Measurements from ENCODE around the gene CAPG.

Gene CAPG

DNA sequence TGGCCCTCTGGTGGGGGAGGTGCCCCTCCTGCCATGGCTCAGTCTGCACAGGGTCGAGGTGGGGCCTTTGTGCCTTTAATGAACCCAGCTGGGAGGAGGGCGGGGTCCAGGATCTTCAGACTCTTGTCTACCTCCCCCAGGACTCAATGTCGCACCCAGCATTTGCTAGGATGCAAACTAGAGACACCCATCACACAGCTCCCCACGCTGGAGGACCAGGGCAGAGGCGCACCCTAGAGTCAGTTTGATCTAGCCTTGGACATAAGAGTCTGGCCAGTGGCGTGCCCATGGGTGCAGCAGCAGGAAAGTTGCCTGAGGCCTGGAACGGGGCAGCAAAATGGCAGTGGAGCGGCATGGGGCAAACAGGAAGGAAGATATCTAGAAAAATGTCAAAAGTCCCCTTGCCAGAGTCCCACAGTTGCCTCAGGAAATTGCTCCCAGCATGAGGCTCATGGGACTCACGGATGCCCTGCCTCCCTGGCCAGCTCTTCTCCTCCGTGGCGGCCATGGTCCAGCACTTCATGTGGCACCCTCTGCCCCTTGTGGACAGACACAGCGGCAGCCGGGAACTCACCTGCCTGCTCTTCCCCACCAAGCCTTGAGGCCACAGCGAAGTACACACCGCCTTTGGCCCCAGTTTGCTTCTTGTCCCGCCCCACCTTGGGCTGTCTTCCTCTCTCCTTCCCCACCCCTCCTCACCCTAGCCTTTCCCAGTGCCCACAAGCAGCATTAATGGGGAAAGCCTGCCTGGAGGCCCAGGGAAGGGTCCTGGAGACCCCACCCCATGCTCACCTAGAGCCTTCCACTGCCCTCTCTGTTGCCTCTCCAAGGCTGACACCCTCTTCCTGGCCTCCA lies 26.0 kb upstream of the CAPG start:
- Histone ChIP-seq H2AFZ (ENCODE audit: low read depth, low read length) (no peak overlapping the region), H3K4me3 (ENCODE audit: low read length) (no peak overlapping the region), H3K36me3 (ENCODE audit: insufficient read depth, low read length) (no peaks in the 10 kb centered on the region), H3K4me1 (ENCODE audit: insufficient read depth, low read length) (peaks cover 14% of the 10 kb centered on the region), H3K27me3 (ENCODE audit: insufficient read depth, low read length) (no peaks in the 10 kb centered on the region), H3K9me3 (ENCODE audit: low read length) (no peaks in the 10 kb centered on the region)

DNA sequence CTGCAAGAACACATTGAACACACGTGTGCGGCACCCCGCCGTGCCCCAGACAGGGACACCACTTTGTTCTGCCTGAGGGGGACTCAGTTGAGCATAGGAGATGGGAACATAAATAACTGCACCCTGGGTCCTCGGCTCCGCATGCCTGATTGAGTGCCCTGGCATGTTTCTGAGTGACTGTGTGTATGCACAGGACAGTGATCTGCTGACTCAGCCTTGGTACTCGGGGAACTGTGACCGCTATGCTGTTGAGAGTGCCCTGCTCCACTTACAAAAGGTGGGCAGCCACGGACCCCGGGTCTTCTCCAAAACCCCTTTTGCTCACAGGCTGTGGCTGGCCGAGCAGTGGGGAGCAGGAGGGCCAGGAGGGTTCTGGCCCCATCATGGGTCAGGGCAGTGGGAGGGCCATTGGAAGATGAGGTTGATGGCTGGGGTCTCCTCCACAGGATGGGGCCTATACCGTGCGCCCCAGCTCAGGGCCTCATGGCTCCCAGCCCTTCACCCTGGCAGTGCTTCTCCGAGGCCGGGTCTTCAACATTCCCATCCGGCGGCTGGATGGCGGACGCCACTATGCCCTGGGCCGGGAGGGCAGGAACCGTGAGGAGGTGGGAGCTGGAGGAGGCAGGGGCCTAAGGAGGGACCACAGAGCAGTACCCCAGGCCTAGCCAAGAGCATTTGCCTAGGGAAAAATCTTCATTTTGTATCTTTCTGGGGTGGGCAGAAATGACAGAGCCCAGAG lies 25.2 kb upstream of the CAPG start:
- H3K4me3 ChIP-seq (ENCODE audit: low read length): no peak overlapping the region
- H2AFZ ChIP-seq (ENCODE audit: low read depth, low read length): no peak overlapping the region
- no peaks in the 10 kb centered on the region for H3K36me3 ChIP-seq (ENCODE audit: insufficient read depth, low read length)
- H3K27me3 ChIP-seq (ENCODE audit: insufficient read depth, low read length): no peaks in the 10 kb centered on the region
- peaks cover 21% of the 10 kb centered on the region for H3K4me1 ChIP-seq (ENCODE audit: insufficient read depth, low read length)
- H3K9me3 ChIP-seq (ENCODE audit: low read length): no peaks in the 10 kb centered on the region

DNA sequence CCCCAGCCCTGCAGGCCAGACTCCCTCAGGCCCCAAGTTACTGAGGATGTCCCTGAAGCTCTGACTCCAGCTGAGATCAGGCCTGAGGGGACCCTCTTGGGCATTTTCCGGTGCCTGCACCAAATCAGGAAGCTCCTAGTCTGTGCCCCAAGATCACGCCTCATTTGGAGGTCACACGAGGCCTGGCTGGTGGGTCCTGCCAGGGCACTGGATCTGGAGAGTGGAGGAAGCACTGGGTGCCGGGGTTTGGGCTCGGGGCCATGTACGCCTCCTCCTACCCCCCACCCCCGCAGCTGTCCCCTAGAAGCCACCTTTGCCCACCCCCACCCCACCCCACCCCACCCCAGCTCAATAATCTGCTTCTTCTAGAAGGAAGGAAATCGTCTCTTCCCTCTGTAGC lies 24.5 kb upstream of the CAPG start:
- H3K36me3 ChIP-seq (ENCODE audit: insufficient read depth, low read length): no peaks in the 10 kb centered on the region
- H2AFZ ChIP-seq (ENCODE audit: low read depth, low read length): no peak overlapping the region
- H3K4me1 ChIP-seq (ENCODE audit: insufficient read depth, low read length): peaks cover 26% of the 10 kb centered on the region
- no peaks in the 10 kb centered on the region for H3K27me3 ChIP-seq (ENCODE audit: insufficient read depth, low read length)
- no peaks in the 10 kb centered on the region for H3K9me3 ChIP-seq (ENCODE audit: low read length)
- H3K4me3 ChIP-seq (ENCODE audit: low read length): no peak overlapping the region

DNA sequence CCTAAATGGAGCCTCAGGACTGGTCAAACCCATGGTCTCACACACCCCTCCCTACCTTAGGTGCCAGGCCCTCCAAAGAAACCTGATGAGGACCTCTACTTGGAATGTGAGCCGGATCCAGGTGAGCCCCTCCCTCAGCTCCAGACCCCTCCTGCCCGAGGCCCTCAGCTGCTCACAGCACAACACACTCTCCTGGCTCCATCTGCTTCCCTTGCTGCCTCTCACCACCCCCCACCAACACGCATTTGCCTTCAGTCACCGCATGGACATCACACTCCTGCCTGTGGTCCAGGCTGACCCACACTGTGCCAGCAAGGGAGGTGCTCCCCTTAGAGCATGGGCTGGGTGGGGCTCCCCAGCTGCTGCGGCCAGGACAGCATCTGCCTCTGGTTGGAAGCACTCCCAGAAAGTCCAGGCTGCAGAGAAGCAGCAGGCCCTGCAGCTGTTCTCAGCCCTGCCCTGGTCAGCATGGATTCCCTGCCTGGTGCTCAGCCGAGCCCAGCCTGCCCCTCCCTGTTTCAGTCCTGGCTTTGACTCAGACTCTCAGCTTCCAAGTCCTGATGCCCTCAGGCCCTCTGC lies 23.4 kb upstream of the CAPG start:
- H3K27me3 ChIP-seq (ENCODE audit: insufficient read depth, low read length): no peaks in the 10 kb centered on the region
- peaks cover 34% of the 10 kb centered on the region for H3K4me1 ChIP-seq (ENCODE audit: insufficient read depth, low read length)
- H3K36me3 ChIP-seq (ENCODE audit: insufficient read depth, low read length): no peaks in the 10 kb centered on the region
- no peak overlapping the region for H3K4me3 ChIP-seq (ENCODE audit: low read length)
- H3K9me3 ChIP-seq (ENCODE audit: low read length): no peaks in the 10 kb centered on the region
- H2AFZ ChIP-seq (ENCODE audit: low read depth, low read length): no peak overlapping the region

DNA sequence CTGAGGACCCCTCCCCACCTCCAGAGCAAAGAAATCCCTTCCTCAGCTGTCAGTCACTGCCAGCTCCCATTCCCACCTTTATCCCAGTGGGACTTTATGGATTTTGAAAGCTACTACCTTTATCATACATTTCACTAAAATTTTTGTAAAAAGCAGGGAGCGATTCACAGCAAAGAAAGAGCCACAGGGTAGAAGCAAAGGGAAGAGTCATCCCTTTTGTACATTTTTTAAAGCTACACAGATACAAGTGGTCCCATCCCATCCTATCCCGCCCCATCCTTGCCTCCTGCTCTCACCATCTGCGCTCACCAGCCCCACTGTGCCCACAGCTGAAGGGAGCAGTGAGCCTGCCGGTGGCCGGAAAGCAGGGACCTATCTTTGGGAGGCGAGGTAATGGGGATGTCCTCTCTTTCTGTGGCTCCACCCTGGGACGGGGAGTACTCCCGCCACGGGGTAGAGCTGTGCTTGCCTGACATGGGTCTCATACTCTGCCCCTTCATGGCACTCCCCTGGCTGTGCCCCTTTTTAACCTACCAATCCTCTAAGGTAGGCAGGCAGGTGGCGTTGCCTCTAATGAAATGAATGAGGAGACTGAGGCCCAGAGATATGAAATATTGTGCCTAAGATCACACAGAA lies 21.5 kb upstream of the CAPG start:
- H3K9me3 ChIP-seq (ENCODE audit: low read length): no peaks in the 10 kb centered on the region
- no peaks in the 10 kb centered on the region for H3K27me3 ChIP-seq (ENCODE audit: insufficient read depth, low read length)
- H3K4me3 ChIP-seq (ENCODE audit: low read length): peak overlapping the region; percentile 37
- H3K4me1 ChIP-seq (ENCODE audit: insufficient read depth, low read length): peaks cover 40% of the 10 kb centered on the region
- no peaks in the 10 kb centered on the region for H3K36me3 ChIP-seq (ENCODE audit: insufficient read depth, low read length)
- H2AFZ ChIP-seq (ENCODE audit: low read depth, low read length): peak overlapping the region; percentile 79

DNA sequence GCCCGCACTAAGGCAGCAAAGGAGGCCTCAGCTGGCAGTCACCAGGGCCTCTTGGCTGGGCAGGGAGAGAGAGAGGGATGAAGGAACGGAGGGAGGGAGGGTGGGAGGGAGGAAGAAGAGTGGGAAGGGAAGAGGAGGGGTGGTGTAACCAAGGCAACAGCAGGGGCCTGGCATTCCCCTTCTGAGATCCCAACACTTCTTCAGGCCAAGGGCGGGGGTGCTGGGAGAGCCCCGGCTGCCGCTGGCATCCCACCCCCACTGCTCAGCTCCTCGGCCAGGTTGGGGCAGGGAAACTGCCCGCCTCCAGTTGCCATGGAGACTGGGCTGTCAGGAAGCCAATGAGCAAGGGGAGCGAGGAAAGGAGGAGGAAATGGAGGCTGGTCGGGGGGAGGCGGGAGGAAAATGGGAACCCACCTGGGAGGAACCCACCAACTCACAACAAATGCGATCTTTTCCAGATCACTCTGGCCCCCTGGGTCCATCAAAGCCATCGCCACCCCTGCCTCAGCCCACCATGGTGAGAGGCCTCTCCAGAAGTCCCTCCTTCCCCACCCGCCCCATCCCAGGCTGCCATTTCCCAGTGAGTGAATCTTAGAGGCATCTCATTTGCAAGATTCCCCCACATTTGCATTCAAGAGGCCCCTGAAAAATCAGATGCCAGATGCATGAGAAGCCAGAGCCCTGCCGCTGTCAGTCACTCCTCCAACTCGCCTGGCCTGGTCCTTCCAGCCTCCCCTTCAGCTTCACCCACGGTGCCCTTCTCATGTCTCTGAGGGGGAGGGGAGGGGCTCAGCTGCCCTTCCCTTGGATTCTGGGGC lies 20.8 kb upstream of the CAPG start:
- peak overlapping the region; percentile 37 for H3K4me3 ChIP-seq (ENCODE audit: low read length)

DNA sequence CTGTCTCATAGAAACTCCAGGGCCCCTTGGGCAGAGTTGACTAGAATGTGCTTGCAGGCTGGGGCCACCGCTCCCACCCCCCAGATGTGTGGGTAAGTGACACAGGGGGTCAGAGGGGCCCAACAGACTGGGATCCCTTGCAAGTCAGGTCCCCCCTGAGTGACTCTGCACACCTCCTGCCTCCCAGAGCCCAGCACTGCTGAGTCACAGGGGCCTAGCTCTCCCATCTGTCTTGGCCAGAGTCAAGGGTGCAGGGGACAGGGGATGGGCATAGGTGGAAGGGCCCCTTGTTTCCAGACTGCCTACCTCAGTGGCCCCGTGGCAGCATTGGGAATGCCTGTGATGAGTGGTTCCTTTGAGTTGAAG lies 19.7 kb upstream of the CAPG start:
- Histone ChIP-seq H3K4me3 (ENCODE audit: low read length) (no peak overlapping the region), H3K27me3 (ENCODE audit: insufficient read depth, low read length) (no peaks in the 10 kb centered on the region), H3K36me3 (ENCODE audit: insufficient read depth, low read length) (no peaks in the 10 kb centered on the region), H3K9me3 (ENCODE audit: low read length) (no peaks in the 10 kb centered on the region), H2AFZ (ENCODE audit: low read depth, low read length) (no peak overlapping the region), H3K4me1 (ENCODE audit: insufficient read depth, low read length) (peaks cover 40% of the 10 kb centered on the region)

More for the DNA sequence above, 20.8 kb upstream of the CAPG start:
- H2AFZ ChIP-seq (ENCODE audit: low read depth, low read length): peak overlapping the region; percentile 79
- H3K27me3 ChIP-seq (ENCODE audit: insufficient read depth, low read length): no peaks in the 10 kb centered on the region
- no peaks in the 10 kb centered on the region for H3K9me3 ChIP-seq (ENCODE audit: low read length)
- H3K4me1 ChIP-seq (ENCODE audit: insufficient read depth, low read length): peaks cover 40% of the 10 kb centered on the region
- no peaks in the 10 kb centered on the region for H3K36me3 ChIP-seq (ENCODE audit: insufficient read depth, low read length)

DNA sequence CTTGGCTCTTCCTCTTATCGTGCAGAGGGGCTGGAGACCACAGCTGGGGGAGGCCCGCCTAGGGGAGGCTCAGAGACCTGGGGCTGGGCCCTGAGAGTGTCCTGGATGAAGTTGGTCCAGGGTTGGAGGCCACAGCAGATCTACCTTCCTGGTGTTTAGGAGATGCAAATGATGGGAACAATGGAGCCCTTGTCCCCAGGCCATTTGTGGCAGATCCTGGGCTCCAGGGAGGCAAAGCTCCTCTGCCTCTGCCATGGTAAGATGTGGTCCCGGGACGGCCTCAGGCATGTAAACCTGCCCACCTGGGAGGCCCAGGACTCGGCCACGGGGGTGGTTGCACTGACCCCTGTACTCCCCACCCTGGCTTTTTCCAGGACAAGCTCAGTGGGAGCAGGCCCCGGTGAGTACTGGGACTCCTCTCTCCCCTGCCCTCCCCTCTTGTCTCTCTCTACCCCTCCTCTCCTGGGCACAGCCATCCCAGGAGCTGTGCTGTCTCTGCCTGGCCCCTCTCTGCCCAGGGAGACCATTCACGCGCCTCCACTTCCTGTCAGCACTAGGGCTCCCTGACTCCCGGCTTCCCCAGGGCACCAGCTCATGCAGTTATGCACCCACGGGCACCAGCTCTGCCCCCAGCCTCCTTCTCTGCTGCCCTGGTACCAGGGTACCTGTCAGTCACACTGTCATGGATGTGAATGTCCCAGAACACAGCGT lies 19.2 kb upstream of the CAPG start:
- Histone ChIP-seq H3K27me3 (ENCODE audit: insufficient read depth, low read length) (no peaks in the 10 kb centered on the region), H3K9me3 (ENCODE audit: low read length) (no peaks in the 10 kb centered on the region), H3K36me3 (ENCODE audit: insufficient read depth, low read length) (no peaks in the 10 kb centered on the region), H2AFZ (ENCODE audit: low read depth, low read length) (no peak overlapping the region), H3K4me1 (ENCODE audit: insufficient read depth, low read length) (peaks cover 40% of the 10 kb centered on the region), H3K4me3 (ENCODE audit: low read length) (no peak overlapping the region)

DNA sequence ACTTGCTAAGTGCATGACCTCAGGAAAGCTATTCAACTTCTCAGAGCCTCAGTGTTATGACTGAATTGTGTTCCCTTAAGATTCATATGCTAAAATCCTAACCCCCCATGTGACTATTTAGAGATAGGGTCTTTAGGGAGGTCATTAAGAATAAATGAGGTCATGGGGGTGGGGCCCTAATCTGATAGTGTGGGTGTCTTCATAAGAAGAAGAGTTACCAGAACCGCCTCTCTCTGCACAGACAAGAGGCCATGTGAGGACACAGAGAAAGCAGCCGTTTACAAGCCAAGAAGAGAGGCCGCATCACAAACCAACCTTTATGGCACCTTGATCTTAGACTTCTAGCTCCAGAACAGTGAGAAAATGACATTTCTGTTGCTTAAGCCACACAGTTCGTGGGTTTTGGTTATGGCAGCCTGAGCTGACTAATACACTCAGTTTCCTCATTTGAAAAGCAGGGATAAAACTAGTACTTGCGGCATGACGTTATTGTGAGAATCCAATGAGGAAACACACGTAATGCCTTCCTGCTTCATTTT lies 18.2 kb upstream of the CAPG start:
- Histone ChIP-seq H3K36me3 (ENCODE audit: insufficient read depth, low read length) (no peaks in the 10 kb centered on the region), H2AFZ (ENCODE audit: low read depth, low read length) (no peak overlapping the region), H3K4me3 (ENCODE audit: low read length) (no peak overlapping the region), H3K4me1 (ENCODE audit: insufficient read depth, low read length) (peaks cover 40% of the 10 kb centered on the region), H3K9me3 (ENCODE audit: low read length) (no peaks in the 10 kb centered on the region), H3K27me3 (ENCODE audit: insufficient read depth, low read length) (no peaks in the 10 kb centered on the region)

DNA sequence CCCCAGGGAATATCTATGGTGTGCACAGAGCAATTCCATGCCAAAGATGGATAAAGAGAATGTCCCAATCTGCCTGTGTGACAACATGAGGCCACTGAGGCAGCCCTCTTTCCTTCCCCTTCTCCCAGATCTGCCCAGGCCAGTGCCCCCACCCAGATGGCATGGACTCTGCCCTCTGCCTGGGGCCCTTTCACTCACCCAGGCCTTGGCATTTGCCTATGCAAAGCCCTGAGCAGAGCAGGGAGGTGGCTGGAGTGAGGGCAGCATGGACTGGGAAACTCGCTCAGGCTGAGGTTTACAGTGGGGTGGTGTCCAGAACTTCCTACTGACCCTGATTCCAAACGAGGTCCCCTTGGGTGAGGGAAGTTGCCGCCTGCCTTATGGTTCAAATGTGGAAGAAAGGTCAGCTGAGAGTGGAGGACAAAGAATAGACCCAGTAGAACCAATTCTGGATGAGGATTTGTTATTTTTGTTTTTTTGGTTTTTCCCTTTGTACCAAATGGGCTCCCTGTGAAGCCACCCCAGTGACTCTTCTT lies 17.2 kb upstream of the CAPG start:
- Histone ChIP-seq H3K36me3 (ENCODE audit: insufficient read depth, low read length) (no peaks in the 10 kb centered on the region), H3K4me1 (ENCODE audit: insufficient read depth, low read length) (peaks cover 35% of the 10 kb centered on the region), H2AFZ (ENCODE audit: low read depth, low read length) (no peak overlapping the region), H3K27me3 (ENCODE audit: insufficient read depth, low read length) (no peaks in the 10 kb centered on the region), H3K9me3 (ENCODE audit: low read length) (no peaks in the 10 kb centered on the region), H3K4me3 (ENCODE audit: low read length) (no peak overlapping the region)

DNA sequence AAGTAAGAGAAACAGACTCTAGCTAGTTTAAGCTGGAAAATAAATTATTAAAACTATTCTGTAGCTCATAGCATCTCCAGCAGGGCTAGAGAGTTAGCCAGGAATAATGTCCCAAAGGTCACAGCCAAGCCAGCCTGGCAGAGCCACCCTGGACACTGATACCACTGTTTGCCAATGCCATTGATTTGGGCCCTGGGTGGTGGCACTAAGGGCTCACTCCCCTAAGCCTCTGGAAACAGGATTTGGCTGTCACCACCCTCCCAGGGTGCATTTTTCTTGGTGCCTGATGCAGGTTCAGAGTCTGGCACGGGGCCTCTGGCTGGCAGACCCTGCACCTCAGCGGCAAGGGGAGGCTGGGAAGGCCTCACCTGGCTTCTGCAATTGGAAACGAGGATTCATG lies 15.4 kb upstream of the CAPG start:
- H3K36me3 ChIP-seq (ENCODE audit: insufficient read depth, low read length): no peaks in the 10 kb centered on the region
- no peak overlapping the region for H3K4me3 ChIP-seq (ENCODE audit: low read length)
- H3K4me1 ChIP-seq (ENCODE audit: insufficient read depth, low read length): peaks cover 24% of the 10 kb centered on the region

DNA sequence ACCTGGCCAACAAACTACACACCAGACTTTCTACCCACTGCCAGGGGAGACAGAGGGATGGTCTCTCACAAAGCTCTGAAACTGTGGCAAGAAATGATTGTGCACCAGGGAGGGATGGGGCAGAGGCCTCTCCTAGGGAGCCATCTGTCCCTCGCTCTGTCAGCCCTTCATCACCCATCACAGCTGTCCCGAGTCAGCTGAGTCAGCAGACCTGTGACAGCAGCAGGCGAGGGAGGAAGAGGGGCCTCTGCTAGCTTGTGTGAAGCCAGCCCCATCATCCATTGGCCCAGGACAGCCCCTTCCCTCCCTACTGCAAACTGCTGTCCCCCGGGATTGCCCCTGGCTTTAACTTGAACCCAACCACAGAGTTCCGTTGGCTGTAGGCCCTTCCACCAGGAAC lies 13.4 kb upstream of the CAPG start:
- no peaks in the 10 kb centered on the region for H3K9me3 ChIP-seq (ENCODE audit: low read length)

More for the DNA sequence above, 15.4 kb upstream of the CAPG start:
- Histone ChIP-seq H3K27me3 (ENCODE audit: insufficient read depth, low read length) (no peaks in the 10 kb centered on the region), H2AFZ (ENCODE audit: low read depth, low read length) (no peak overlapping the region), H3K9me3 (ENCODE audit: low read length) (no peaks in the 10 kb centered on the region)

More for the DNA sequence above, 13.4 kb upstream of the CAPG start:
- Histone ChIP-seq H3K4me1 (ENCODE audit: insufficient read depth, low read length) (peaks cover 15% of the 10 kb centered on the region), H3K27me3 (ENCODE audit: insufficient read depth, low read length) (no peaks in the 10 kb centered on the region), H3K4me3 (ENCODE audit: low read length) (no peak overlapping the region), H2AFZ (ENCODE audit: low read depth, low read length) (no peak overlapping the region), H3K36me3 (ENCODE audit: insufficient read depth, low read length) (no peaks in the 10 kb centered on the region)

All from neuron (in vitro differentiated cells).